GM21423 (cell line): ENCODE measurements around the gene CALY.
A peak's percentile ranks its signal among the peaks of the same experiment; 100 is the strongest.
"Not testable (repeated sequence)": the region's sequence is repeated elsewhere in the genome, so short reads cannot be mapped to it uniquely, and the experiment has no call there.

Experiments
- ATAC-seq: cut with Tn5 transposase; IDR thresholded peaks from one replicate; pipeline ENCODE4 v1.9.1; 2021; ENCODE audit warnings: mild to moderate bottlenecking, moderate library complexity; ENCODE audit not compliant: unreplicated experiment

CALY gene

DNA sequence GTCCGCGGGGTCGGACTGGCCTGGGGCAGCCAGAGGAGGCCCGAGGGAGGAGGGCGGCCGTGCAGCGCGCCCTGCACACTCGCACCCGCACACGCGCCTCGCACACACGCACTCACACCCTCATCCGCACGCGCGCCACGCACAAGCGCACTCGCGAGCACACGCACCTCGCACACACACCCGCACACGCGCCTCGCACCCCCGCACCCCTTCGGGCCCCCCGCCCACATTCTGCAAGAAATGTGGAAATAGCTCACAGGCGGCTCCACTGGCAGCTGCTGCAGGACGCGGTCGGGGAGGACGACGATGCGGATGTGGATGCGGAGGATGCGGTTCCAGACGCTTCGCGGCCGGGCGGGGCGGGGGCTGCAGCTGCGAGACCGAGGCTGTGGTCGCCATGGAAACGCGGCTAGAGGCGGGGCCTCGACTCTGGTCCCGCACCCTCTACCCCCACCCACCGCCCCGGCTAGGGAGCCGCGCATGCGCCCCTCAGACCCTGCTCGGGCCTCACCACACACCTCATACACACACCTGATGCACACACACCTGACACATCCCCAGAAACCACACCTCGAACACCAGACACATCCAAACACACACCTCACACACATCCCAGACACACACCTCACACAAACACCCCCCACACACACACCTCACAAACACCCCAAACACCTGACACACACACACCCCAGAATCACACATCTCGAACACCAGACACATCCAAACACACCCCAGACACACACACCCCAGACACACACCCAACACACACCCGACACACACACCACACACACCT is at the start of gene CALY:
TSS of gene CALY (minus strand) at position 320 of the 793 bp plus-strand sequence. CDS start 7,907 bp downstream, outside the sequence.
- ATAC-seq = no peak

GRCh38 chr10:133385214-133385613 is 48.5 kb upstream of the CALY start:
- ATAC-seq = no peak

DNA sequence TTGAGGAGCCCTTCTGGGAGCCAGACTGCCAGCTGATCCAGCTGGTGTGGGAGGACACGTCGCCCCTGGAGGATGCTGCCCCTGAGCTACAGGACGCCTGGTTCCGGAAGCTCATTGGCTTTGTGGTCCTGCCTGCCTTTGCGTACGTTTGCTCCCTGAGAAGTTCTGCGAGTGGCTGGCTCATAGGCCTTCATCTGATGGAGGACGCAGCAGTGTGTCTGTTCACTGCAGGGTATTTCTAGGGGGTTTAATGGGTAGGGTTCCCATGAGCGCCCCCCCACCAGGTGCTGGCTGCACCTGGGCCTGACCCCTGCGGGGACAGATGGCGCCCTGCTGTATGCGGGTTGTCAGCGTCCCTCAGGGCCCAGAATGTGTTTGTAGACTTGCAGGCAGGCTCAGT is 47.4 kb upstream of the CALY start:
- ATAC-seq = no peak

DNA sequence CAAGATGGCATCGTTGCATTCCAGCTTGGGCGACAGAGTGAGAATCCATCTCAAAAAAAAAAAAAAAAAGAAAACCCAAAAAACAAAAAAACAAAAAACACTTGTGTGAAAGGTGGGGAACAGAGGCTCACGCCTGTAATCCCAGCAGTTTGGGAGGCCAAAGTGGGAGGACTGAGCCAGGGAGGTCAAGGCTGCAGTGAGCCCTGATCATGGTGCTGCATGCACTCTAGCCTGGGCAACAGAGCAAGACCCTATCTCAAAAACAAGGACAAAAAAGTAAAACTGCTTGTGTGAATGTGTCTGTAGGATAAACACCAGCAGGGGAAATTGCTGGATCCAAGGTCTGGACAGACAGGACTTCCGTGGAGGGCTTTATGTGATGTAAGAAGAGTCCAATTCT is 46.9 kb upstream of the CALY start:
- ATAC-seq = no peak

DNA sequence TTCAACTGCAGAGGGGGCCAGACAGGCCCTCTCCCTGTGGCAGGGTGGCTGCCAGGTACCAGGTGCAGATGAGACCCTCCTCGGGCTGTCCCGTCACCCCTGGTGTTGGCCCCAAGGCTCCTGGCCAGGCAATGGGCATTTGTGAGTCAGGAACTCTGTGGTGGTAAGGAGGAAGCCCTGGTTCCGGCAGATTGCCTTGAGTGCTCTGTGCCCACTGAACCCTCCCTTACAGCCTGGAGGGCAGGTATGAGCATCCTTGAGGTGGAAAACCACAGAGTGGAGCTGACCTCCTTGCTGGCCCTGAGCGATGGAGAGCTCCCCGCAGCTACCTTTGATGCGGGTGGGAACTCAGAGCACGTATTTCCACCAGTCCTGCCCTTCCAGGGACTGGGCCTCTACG is 44.3 kb upstream of the CALY start:
- no peak for ATAC-seq

DNA sequence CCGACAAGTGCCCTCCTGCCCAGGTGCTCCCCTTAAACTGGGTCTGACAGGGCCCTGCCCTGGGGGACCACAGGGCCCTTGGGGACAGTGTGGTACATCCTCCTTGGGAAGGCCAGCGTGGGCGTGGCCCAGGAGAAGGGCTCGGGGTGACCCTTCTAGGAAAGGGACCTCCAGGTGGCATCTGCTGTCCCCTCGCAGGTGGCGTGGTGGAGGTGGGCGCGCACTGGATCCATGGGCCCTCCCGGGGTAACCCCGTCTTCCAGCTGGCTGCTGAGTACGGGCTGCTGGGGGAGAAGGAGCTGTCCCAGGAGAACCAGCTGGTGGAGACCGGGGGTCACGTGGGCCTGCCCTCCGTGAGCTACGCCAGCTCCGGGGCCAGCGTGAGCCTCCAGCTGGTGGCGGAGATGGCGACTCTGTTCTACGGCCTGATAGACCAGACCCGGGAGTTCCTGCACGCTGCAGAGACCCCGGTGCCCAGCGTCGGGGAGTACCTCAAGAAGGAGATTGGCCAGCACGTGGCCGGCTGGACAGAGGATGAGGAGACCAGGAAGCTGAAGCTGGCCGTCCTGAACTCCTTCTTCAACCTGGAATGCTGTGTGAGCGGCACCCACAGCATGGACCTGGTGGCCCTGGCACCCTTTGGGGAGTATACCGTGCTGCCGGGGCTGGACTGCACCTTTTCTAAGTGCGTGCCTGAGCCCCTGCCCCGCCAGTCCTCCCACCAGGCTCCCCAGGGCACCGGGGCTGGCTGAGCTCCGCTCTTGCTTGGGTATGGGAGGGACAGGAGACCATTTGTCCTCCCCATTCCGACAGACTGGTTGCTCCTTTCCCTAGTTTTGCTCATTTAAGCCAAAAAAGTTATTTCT is 43.3 kb upstream of the CALY start:
- peak; percentile 7 for ATAC-seq

GRCh38 chr10:133379152-133379800 is 42.6 kb upstream of the CALY start, which contains the start of gene PAOX:
PAOX (plus strand) TSS chr10:133379262; CDS start chr10:133379317, 55 bp downstream.
- peak; percentile 48 for ATAC-seq

- ATAC-seq = peak; percentile 44
Observed at GRCh38 chr10:133378251-133379096, 41.8 kb upstream of the CALY start.

- ATAC-seq = no peak
Observed at GRCh38 chr10:133377818-133378250, 41.1 kb upstream of the CALY start.

GRCh38 chr10:133377025-133377817 is 40.5 kb upstream of the CALY start:
- ATAC-seq = no peak

GRCh38 chr10:133376183-133376582 is 39.5 kb upstream of the CALY start:
- not testable (repeated sequence) for ATAC-seq

DNA sequence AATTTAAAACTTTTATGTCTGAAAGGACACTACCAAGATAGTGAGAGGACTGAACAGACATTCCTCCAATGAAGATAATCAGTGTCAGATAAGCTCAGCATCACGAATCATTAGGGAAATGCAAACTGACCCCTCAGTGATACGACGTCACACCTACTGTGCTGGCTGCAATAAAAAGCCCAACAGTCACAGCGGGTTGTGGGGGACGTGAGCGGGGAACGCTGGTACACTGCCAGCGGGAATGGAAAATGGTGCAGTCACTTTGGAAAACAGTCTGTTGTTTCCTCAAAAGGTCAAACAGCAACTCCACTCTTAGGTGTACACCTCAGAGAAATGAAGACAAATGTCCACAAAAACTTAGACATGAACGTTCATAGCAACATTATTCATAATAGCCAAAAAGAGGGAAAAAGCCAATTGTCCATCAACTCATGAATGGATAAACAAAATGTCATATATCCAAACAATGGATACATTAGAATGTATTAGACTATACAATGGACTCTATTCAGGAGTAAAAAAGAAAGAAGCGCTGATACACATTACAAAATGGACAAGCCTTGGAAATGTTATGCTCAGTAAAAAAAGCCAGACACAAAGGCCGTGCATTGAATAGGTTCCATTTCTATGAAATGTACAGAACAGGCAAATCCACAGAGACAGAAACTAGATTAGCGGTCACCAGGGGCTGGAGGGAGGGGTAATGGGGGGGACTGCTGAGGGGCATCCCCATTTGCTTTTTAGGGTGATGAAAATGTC is 38.8 kb upstream of the CALY start:
- no peak for ATAC-seq

GRCh38 chr10:133373174-133374090 is 36.7 kb upstream of the CALY start, which contains the start of gene ECHS1:
ECHS1 (minus strand) TSS chr10:133373354; CDS start chr10:133373333, 21 bp downstream.
- peak; percentile 97 for ATAC-seq

DNA sequence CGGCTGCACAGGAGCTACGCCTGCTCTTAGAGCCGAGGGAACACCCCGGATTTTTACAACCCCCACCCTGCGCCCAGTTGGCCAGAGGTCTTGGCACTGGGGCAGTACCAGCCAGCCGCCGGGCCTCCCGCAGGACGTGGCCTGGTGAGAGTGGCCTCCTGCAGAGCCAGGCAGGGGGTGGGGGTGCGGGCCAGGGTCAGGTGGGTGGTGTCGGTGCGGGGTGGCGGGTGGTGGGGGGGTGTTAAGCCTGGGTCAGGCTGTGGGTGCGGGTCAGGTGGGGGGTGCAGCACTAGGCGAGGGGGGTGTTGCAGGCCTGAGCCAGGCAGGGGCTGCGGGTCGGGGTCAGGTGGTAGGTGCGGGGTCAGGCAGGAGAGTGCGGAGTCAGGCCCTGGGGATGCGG is 35.8 kb upstream of the CALY start:
- ATAC-seq = no peak

GRCh38 chr10:133370030-133370786 is 33.5 kb upstream of the CALY start:
- ATAC-seq = no peak

- ATAC-seq = no peak
Observed at GRCh38 chr10:133368153-133368552, 31.5 kb upstream of the CALY start.

- not testable (repeated sequence) for ATAC-seq
Observed at GRCh38 chr10:133367461-133367860, 30.8 kb upstream of the CALY start.
